K562 (cell line): Measurements from ENCODE around the gene CACNA1I.

ENCODE experiments used
- EP400 ChIP-seq: fragments of 450-650 bp; IDR thresholded peaks from 2 replicates; pipeline ENCODE4 v1.6.1; 2017; ENCODE audit warnings: antibody characterized with exemption, mild to moderate bottlenecking, moderate library complexity
- KLF6 ChIP-seq: fragments of 250-450 bp; sonication (Bioruptor Pico); IDR thresholded peaks from 2 replicates; pipeline ENCODE4 v1.4.0; 2020; ENCODE audit warnings: mild to moderate bottlenecking, moderate library complexity, borderline replicate concordance
- MXI1 ChIP-seq: IDR thresholded peaks from 2 replicates; pipeline ENCODE4 v1.6.1; 2011; ENCODE audit warnings: low read depth, mild to moderate bottlenecking, improper control_type of control experiment, low read length
- SIN3A ChIP-seq, 2 experiments: fragments of 150-350 bp in 1 of 2; IDR thresholded peaks; 2 replicates each; pipeline ENCODE4 v1.6.1; 2011 to 2016; ENCODE audit warnings: borderline replicate concordance in 2 of 2, low read depth in 2 of 2, low read length in 2 of 2, mild to moderate bottlenecking in 2 of 2, moderate library complexity in 2 of 2; ENCODE audit not compliant: control insufficient read depth in 1 of 2
- XRCC3 ChIP-seq: fragments of 450-650 bp; IDR thresholded peaks from 2 replicates; pipeline ENCODE4 v1.6.1; 2017; ENCODE audit warnings: mild to moderate bottlenecking, moderate library complexity
- ZNF324 ChIP-seq: fragments of 250-450 bp; sonication (Bioruptor Pico); IDR thresholded peaks from 2 replicates; pipeline ENCODE4 v1.4.0; 2020; ENCODE audit warnings: mild to moderate bottlenecking
- TF ChIP-seq, protein P1 (sequence below): fragments of 250-450 bp; sonication (Bioruptor Pico); IDR thresholded peaks from 2 replicates; pipeline ENCODE4 v1.5.0; 2020; ENCODE audit warnings: mild to moderate bottlenecking, borderline replicate concordance

- no peak for TF ChIP-seq ZNF324 (CRISPR knock-in tag)
- TF ChIP-seq KLF6 (CRISPR knock-in tag), result no peak
- TF ChIP-seq, protein P1, sequence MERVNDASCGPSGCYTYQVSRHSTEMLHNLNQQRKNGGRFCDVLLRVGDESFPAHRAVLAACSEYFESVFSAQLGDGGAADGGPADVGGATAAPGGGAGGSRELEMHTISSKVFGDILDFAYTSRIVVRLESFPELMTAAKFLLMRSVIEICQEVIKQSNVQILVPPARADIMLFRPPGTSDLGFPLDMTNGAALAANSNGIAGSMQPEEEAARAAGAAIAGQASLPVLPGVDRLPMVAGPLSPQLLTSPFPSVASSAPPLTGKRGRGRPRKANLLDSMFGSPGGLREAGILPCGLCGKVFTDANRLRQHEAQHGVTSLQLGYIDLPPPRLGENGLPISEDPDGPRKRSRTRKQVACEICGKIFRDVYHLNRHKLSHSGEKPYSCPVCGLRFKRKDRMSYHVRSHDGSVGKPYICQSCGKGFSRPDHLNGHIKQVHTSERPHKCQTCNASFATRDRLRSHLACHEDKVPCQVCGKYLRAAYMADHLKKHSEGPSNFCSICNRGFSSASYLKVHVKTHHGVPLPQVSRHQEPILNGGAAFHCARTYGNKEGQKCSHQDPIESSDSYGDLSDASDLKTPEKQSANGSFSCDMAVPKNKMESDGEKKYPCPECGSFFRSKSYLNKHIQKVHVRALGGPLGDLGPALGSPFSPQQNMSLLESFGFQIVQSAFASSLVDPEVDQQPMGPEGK (CRISPR knock-in tag), result no peak
- no peak for TF ChIP-seq SIN3A (IDR thresholded peaks at IDR 0.05; ENCODE audit: borderline replicate concordance in 2 of 2, control insufficient read depth in 1 of 2, low read depth in 2 of 2, low read length in 2 of 2)
- TF ChIP-seq MXI1, result no peak
- no peak for TF ChIP-seq EP400
- no peak for TF ChIP-seq XRCC3
Observed at GRCh38 chr22:39678862-39679490, 108.4 kb downstream of the CACNA1I start.
